ENCODE measurements around the gene VPS18. TPM values are rescaled to one million over a fixed set of nuclear protein-coding genes. Genes with fewer than 3 reads are reported as not detected.

The VPS18 gene, protein sequence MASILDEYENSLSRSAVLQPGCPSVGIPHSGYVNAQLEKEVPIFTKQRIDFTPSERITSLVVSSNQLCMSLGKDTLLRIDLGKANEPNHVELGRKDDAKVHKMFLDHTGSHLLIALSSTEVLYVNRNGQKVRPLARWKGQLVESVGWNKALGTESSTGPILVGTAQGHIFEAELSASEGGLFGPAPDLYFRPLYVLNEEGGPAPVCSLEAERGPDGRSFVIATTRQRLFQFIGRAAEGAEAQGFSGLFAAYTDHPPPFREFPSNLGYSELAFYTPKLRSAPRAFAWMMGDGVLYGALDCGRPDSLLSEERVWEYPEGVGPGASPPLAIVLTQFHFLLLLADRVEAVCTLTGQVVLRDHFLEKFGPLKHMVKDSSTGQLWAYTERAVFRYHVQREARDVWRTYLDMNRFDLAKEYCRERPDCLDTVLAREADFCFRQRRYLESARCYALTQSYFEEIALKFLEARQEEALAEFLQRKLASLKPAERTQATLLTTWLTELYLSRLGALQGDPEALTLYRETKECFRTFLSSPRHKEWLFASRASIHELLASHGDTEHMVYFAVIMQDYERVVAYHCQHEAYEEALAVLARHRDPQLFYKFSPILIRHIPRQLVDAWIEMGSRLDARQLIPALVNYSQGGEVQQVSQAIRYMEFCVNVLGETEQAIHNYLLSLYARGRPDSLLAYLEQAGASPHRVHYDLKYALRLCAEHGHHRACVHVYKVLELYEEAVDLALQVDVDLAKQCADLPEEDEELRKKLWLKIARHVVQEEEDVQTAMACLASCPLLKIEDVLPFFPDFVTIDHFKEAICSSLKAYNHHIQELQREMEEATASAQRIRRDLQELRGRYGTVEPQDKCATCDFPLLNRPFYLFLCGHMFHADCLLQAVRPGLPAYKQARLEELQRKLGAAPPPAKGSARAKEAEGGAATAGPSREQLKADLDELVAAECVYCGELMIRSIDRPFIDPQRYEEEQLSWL
- total RNA-seq = 25.3 and 26.2 TPM in 2 replicates

DNA sequence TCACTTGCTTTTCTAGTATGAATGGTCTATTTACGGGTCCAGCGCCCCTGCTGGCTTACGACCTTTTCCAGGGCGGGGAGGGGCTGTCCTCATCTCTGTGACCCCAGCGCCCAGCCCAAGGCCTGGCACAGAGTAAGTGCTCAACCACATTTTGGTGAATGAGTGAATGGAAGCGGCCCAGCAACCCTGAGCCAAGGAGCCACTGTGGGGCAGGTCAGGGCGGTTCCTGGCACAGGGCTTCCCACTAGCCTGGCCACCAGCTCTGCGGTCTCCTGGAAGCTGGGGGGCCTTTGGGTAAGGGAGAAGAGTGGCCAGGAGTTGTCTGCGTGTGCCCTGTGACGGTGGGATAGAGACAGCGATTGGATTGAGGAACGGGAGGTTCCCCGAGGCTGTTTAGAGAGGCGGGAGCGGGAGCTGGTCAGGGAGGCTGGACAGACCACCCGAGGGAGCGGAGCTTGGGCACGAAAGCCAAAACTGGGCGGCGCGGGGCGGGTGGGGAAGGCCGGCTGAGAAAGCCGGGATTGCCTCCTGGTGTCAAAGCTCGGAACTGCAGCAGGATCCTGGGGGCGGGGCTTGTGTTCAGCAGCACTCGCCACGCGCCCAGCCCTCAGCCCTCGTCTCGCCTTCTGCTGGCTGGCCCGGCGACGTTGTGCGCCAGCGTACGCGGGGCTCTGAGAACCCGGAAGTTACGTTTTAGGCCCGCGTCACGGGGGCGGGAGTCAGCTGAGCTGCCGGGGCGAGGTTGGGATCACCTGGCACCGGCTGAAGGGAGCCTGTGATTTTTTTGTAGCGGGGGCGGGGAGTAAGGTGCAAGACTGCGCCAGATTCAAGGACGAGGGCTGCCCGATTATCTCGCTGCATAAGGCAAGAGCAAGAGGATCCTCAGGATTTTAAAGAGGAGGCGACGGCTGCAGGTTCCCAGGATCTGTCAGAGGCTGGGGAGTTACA lies at the start of gene VPS18:
VPS18 (plus strand) TSS at position 718 of the 948 bp plus-strand sequence. CDS start 319 bp downstream, outside the sequence.
- peak; percentile 98 for ATAC-seq (ENCODE audit: low read depth)
- H3K4me3 Mint-ChIP-seq = peak within 1 kb of the TSS; percentile 98
- H3K27me3 Mint-ChIP-seq = no peaks in the 10 kb centered on the region
- intact Hi-C loops (cut with micrococcal nuclease) = loop anchor here (1.0 to 5.0 kb wide), 10 partner anchors 20 to 375 kb away; partner anchors contain the start of genes DNAJC17, INO80, KNL1 and RAD51
- DNase-seq = peak; percentile 99
- TF ChIP-seq, protein P1, sequence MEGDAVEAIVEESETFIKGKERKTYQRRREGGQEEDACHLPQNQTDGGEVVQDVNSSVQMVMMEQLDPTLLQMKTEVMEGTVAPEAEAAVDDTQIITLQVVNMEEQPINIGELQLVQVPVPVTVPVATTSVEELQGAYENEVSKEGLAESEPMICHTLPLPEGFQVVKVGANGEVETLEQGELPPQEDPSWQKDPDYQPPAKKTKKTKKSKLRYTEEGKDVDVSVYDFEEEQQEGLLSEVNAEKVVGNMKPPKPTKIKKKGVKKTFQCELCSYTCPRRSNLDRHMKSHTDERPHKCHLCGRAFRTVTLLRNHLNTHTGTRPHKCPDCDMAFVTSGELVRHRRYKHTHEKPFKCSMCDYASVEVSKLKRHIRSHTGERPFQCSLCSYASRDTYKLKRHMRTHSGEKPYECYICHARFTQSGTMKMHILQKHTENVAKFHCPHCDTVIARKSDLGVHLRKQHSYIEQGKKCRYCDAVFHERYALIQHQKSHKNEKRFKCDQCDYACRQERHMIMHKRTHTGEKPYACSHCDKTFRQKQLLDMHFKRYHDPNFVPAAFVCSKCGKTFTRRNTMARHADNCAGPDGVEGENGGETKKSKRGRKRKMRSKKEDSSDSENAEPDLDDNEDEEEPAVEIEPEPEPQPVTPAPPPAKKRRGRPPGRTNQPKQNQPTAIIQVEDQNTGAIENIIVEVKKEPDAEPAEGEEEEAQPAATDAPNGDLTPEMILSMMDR (IDR thresholded peaks at IDR 0.05) = peak; percentile 94
- peaks cover 32% of the 10 kb centered on the region for H3K36me3 Mint-ChIP-seq (ENCODE audit: low read depth)
- ChIA-PET POLR2A (interaction anchor here (0.6 to 3.1 kb wide), 24 partner anchors 11 to 1168 kb away, joined by 3 to 33 read pairs (median 4); partner anchors contain the start of genes C15orf62, CHAC1, CHP1 and DNAJC17), CTCF (interaction anchor here (0.9 to 4.9 kb wide), 18 partner anchors 9 to 375 kb away, joined by 3 to 203 read pairs (median 6); partner anchors contain the start of genes DNAJC17 and ZFYVE19)
- H3K27ac Mint-ChIP-seq = peak within 1 kb of the TSS; percentile 90
- peaks cover 34% of the 10 kb centered on the region for H3K4me1 Mint-ChIP-seq
- H3K9me3 Mint-ChIP-seq = no peaks in the 10 kb centered on the region

DNA sequence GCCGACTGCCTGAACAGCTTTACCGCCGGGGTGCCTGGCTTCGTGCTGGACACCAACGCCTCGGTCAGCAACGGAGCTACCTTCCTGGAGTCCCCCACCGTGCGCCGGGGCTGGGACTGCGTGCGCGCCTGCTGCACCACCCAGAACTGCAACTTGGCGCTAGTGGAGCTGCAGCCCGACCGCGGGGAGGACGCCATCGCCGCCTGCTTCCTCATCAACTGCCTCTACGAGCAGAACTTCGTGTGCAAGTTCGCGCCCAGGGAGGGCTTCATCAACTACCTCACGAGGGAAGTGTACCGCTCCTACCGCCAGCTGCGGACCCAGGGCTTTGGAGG lies 49.6 kb upstream of the VPS18 start:
- ChIA-PET POLR2A (interaction anchor here (1.0 to 2.1 kb wide), 2 partner anchors 14 to 50 kb away, joined by 3 to 7 read pairs; partner anchors contain the start of gene VPS18), CTCF (interaction anchor here (1.2 to 2.1 kb wide), 3 partner anchors 14 to 50 kb away, joined by 4 to 21 read pairs (median 4); partner anchors contain the start of gene VPS18)
- Mint-ChIP-seq H3K9me3 (no peaks in the 10 kb centered on the region), H3K27ac (peak overlapping the region; percentile 55), H3K27me3 (no peaks in the 10 kb centered on the region), H3K36me3 (ENCODE audit: low read depth) (no peaks in the 10 kb centered on the region), H3K4me3 (peak overlapping the region; percentile 82), H3K4me1 (peaks cover 39% of the 10 kb centered on the region)
- intact Hi-C loops (cut with micrococcal nuclease) = loop anchor here (1.0 to 5.0 kb wide), 2 partner anchors 37 to 108 kb away; partner anchors contain the start of genes CHAC1, DNAJC17 and ZFYVE19
- ATAC-seq (ENCODE audit: low read depth) (peak; percentile 40), DNase-seq (no peak)
- TF ChIP-seq, protein P1 (IDR thresholded peaks at IDR 0.05) = no peak

DNA sequence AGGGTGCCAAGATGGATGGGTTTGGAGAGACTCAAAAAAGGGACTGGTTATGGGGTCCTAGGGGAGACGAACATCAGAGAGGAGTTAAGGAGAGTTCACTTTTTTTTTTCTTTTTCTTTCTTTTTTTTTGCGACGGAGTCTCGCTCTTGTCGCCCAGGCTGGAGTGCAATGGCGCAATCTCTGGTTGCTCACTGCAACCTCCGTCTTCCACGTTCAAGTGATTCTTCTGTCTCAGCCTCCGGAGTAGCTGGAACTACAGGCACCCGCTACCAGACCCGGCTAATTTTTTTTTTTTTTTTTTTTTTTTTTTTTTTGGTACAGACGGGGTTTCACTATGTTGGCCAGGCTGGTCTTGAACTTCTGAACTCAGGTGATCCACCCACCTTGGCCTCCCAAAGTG lies 49.2 kb upstream of the VPS18 start:
- peak overlapping the region; percentile 82 for H3K4me3 Mint-ChIP-seq
- ATAC-seq (ENCODE audit: low read depth) = no peak
- intact Hi-C loops (cut with micrococcal nuclease) = loop anchor here (5.0 kb wide), 1 partner anchor 107 kb away; the partner anchor contains the start of gene CHAC1

More for the DNA sequence above, 49.2 kb upstream of the VPS18 start:
- ChIA-PET POLR2A (interaction anchor here (2.1 kb wide), 1 partner anchor 13 kb away, joined by 7 read pairs; no protein-coding TSS in a partner anchor), CTCF (interaction anchor here (1.2 to 2.1 kb wide), 3 partner anchors 13 to 49 kb away, joined by 4 to 21 read pairs (median 4); partner anchors contain the start of gene VPS18)
- no peaks in the 10 kb centered on the region for H3K36me3 Mint-ChIP-seq (ENCODE audit: low read depth)
- no peak for DNase-seq
- peaks cover 39% of the 10 kb centered on the region for H3K4me1 Mint-ChIP-seq
- H3K27ac Mint-ChIP-seq = peak overlapping the region; percentile 55
- H3K27me3 Mint-ChIP-seq = no peaks in the 10 kb centered on the region
- no peaks in the 10 kb centered on the region for H3K9me3 Mint-ChIP-seq
- TF ChIP-seq, protein P1 (IDR thresholded peaks at IDR 0.05) = no peak

All from activated B cell treated with CpG ODN at 0.5 μM for 24 hours (primary cell).